NCI-H146 treated with DMSO at 0.1 percent for 48 hours (cell line): ENCODE data around the gene ITGA2B.
A peak's percentile ranks its signal among the peaks of the same experiment; 100 is the strongest.
"Not testable (repeated sequence)": the region's sequence is repeated elsewhere in the genome, so short reads cannot be mapped to it uniquely, and the experiment has no call there.

Experiments
- DNase-seq: peaks from one replicate; lab custom pipeline; 2025; ENCODE audit not compliant: unreplicated experiment; lab: John Stamatoyannopoulos, UW

ITGA2B gene

DNA sequence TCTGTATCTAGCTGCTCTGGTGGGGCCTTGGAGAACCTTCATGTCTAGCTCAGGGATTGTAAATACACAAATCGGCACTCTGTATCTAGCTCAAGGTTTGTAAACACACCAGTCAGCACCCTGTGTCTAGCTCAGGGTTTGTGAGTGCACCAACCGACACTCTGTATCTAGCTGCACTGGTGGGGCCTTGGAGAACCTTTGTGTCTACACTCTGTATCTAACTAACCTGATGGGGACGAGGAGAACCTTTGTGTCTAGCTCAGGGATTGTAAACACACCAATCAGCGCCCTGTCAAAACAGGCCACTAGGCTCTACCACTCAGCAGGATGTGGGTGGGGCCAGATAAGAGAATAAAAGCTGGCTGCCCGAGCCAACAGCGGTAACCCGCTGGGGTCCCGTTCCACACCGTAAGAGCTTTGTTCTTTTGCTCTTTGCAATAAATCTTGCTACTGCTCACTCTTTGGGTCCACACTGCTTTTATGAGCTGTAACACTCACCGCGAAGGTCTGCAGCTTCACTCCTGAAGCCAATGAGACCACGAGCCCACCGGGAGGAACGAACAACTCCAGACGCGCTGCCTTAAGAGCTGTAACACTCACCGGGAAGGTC, 19.9 kb downstream of the ITGA2B start:
- DNase-seq = not testable (repeated sequence)

DNA sequence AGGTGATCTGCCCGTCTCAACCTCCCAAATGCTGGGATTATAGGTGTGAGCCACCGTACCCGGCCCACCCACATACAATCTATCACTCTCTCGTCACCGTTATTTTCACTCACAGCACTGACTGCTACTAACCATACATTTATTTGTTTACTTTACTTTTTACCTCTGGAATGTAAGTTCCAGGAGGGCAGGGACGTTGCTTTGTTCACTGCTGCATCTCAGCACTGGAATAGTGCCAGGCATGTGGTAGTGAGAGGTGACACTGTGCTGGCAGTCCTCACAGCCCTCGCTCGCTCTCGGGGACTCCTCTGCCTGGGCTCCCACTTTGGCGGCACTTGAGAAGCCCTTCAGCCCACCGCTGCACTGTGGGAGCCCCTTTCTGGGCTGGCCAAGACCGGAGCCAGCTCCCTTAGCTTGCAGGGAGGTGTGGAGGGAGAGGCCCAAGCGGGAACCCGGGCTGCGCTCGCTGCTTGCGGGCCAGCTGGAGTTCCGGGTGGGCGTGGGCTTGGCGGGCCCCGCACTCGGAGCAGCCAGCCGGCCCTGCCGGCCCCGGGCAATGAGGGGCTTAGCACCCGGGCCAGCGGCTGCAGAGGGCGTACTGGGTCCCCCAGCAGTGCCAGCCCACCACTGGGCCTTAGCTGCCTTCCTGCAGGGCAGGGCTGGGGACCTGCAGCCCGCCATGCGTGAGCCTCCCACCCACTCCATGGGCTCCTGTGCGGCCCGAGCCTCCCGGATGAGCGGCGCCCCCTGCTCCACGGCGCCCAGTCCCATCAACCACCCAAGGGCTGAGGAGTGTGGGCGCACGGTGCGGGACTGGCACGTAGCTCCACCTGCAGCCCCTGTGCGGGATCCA, 20.8 kb downstream of the ITGA2B start:
- not testable (repeated sequence) for DNase-seq

DNA sequence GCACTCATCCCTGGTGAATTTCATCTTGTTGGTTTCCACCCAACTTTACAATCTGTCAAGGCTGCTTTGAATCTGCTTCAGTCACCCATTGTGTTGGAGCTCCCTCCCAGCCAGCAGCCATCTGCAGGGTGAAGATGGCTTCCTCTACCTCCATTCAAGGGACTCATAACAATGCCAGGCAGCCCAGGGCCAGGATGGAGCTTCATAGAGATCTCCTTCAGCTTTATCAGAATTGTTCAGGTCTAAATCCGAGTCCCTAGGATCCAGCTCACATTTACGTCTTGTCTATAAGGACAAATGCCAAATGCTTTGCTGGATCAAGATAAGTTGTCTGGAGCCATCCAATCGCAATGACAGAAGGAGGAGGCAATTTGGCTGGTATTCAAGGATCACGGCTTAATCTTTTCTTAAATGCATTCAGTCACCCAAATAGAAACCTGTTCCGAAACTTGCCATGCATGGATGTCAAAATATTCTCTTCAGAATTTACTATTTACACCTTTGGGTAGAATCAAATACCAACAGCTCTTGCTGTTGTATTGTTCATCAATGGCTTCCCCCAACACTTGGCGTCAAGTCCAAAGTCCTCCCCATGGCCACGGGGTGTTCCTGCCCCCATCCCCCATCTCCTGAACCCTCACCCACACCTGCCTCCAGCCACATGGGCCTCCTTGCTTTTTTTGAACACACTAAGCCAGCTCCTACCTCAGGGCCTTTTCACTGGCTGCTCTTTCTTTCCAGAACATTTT, 22.0 kb downstream of the ITGA2B start:
- DNase-seq = no peak

DNA sequence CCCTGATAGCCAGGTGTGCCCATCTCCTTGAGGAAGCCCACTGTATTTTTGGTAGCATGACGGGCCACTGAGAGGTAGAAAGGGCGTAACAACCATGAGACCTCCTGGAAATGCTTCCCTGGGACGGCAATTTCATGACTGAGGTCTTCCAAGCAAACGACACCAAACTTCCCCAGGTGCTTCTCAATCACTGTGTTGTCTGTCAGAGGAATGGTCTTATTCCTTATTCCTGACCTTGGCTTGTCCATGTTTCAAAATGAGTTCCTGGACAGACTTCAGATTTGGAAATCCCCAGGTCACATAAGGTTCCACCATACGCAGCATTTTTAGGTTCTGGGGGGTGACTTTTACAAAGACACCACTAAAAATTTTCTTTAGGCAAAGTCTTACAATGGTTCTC, 24.4 kb downstream of the ITGA2B start:
- DNase-seq = not testable (repeated sequence)

DNA sequence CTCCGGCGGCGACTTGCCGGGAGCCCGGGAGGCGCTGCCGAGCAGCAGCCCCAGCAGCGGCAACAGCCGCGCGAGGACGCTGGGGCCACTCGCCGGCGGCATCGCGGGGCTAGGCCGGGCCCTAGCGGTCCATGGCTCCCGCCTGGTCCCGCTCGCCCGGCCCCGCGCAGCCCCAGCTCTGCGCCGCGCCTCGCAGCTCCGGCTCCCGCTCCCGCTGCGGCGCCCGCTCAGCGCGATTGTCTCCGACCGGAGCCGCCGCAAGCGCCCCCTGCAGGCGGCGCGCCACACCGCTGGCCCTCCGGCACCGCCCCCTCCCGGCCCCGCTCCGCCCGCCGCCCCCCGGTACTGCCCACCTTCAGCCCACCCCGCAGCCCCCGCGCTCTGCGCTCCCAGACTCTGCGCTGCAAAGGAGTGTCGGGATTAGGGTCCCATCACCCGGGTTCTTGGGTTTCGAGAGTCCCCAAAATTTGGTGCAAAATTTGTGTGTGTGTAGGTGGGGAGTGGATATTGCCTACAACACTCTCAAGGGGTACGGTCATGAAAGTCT, 25.8 kb downstream of the ITGA2B start, which contains the start of gene FAM171A2:
TSS of gene FAM171A2 (minus strand) at position 241 of the 547 bp plus-strand sequence. CDS start at position 102, 139 bp downstream.
- DNase-seq = no peak

DNA sequence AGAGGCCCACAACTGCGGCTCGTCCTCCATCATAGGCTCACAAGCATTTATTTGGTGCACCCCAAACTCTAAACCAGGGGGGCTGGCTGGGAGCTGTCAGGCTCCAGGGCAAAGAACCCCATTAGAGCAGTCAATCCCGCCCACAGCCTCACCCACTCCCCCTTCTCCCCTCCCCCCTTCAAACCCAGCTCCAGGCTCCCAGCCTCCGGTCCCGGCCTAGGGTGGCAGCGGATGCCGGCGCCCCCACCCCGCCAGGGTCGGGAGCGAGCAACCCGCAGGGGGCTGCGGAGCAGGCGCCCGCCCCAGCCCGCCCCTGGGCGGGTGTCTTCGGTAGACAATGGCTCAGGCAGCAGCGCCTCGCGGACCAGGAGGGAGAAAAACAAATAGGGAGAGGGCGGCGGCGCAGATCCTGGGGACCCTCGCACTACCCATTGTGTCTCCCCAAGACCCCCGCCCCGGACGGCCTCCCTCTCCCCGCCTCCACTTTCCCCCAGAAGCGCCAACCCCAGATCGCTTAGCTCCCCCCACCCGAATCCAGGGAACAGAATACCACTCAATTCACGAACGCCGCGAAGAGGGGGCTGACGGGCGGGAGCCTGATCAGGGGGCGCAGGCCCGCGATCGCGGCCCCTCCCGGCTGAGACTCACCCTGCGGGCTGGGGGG, 26.4 kb downstream of the ITGA2B start:
- DNase-seq = peak; percentile 13

DNA sequence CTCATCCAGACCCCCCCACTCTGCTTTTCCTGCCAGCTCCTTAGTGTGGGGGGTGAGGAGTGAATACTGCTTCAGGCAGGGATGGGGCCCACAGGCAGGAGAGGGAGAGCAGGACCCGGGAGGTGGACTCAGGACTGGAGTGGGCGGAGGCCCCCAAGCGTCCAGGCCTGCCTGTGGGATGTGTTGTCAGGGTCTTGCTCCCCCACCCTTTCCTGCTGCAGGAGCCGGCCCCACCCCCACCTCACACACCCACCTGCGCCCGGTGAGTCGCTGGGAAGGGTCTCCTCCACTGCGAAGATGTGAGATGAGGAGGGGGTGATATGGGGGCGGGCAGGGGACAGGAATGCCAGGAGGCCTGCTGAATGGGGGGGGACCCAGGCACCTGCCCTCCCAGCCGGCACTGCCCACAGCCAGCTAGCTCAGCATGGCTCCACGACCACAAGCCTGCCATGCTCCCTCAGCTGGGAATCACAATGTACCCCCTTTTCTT, 26.9 kb downstream of the ITGA2B start:
- DNase-seq = no peak

DNA sequence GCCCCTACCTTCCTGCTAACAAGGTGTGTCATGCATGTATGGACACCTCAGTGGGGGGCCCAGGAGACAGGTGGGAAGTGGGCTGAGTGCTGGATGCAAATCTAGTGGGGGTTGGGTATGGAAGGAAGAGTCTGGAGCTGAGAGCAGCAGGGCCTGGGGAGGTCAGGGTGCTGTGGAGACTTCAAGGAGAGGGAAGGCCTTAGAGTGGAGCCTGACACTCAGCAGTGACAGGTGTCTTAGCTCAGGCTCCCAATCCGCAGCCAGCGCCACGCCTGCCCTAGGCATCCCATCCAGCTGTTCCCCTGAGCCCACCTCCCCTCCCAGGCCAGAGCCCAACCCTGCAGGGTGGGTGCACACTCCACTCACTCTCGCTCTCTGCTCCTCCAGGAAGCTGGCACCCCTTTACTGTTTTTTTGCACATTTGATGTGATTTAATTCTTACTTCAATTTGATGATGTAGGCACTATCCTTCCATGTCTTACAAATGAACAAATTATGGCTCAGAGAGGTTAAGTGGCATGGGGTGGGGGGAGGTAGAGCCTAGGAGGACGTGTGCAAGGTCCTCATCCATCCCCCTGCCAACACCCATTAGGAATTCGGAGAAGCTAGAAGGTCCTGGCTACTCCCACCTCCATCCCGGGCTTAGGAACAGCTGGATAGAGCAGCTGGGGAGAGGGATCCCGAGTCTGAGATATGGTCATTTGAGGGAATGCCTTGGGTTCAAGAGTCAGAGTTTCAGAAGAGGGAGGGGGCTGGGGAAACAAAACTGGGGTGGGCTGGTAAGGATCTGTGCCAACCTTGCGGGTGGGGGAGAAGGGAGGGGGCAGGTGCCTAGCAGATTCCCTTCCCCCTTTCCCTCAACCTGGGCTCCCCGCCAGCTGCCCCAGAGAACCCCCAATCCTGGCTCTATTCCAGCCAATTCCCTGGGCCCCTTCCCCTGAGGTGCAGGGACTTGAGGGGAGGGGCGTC, 27.9 kb downstream of the ITGA2B start:
- no peak for DNase-seq

DNA sequence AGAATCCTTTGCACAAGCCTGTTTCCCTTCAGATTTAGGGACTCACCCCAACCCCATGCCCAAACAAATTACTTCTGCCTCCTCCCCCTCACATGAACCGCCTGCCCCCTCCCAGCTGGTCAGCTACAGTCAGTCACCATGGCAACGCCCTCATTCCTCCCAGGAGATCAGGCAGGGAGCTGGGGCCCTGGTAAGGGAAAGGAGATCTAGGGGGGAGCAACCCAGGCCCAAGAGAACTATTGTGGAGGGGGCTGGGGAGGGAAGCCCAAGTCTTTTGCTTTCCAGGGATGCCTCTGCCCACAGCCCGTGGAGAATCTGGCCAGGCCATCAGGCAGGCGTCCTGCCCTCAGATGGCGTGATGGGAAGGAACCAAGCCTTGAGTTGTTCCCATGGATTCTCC, 28.6 kb downstream of the ITGA2B start:
- no peak for DNase-seq

DNA sequence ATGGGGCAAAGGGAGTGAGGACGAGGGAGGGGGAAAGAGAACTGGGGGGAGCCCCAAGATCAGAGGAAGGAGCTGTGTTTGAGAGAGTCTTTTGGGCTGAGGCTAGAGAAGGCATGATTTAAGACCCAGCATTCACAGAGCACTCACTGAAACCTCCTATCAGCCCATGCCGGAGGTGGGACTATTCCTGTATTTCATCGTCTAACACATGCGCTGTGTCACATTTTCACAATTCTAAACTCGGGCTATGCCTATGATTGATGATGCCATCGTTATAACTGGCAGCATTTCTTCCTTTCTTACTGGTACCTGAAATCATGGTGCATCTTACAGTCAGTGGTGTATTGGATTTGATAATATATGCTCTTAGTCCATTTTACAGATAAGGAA, 29.3 kb downstream of the ITGA2B start:
- DNase-seq = no peak

DNA sequence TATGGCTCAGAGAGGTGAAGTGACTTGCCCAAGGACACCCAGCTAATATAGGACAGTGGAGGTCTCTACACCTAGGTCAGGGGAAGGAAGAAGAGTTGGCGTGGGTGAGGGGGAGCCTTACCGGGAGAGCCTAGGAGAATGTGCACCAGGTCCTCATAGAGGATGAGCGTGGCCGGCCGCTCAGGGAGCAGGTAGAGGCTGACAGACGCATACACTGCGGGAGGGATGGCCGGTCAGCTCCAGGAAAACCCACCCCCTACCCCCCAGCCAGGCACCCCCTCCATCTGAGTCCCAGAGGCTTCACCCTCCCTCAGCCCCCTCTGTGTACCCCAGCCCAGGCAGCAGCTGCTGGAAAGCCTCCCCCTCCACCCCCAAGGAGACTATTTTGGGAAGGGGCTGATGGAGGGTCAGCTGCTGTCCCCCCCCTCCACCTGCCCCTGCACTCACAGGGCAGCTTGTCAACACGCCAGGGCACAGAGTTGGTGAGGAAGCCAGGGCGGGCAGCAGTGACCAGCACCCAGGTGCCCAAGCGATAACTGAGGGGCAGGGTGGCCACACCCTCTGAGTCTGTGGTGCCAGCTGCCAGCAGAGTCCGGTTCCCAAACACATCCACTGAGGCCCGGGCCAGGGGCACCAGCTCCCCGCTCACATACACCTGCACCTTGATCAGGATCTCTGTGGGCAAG, 29.8 kb downstream of the ITGA2B start:
- DNase-seq = no peak

DNA sequence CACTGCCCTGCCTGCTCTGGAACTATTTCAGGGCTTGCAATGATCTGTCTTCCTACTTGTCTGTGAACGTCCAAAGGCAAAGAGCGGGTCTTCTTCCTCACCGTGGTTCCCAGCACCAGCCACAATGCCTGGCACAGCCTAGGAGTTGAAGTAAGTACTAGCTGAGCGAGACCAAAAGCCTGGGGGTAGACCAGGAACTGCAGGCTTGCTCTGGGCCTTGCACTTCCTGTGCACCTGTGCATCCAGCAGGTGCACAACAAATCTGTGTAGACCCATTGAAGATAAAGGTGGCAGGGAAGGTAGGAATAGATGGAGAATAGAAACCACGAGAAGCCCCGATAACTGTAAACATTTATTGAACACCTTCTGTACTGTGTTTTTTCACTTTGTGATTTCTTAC, 30.4 kb downstream of the ITGA2B start:
- no peak for DNase-seq

DNA sequence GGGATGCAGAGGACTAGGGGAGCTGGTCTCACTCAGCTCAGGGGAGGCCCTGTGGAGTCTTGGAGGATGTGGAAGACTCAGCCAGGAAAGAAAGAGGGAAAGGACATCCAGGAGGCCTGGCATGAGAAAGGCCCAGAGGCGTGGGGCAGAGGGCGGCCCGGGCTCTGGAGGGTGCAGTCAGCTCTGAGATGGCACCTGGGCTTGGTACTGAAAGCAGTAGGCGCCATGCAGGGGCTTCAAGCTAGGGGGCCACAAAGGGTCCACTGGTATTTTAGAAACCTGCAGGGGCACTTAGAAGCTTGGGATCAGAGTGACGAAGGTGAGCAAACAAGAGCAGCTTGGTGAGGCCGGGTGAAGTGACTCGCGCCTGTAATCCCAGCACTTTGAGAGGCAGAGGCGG, 31.4 kb downstream of the ITGA2B start:
- no peak for DNase-seq

DNA sequence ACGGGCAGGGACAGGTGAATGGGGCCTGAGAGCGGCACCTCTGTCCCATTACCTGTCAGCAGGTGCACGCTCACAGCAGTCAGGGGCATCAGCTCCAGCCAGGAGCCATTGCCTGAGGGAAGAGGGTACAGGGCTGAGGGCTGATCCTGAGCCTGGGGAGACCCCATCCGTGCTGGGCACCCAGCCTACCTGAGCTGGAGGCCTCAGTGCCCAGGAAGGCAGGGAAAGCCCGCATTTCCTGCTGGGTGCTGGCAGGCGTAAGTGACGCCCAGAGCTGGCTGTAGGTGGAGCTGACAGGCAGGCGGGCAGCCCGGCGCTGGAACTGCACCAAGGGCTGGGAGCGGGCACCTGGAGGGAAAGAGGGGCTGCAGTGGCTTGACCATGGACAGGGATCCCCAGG, 33.2 kb downstream of the ITGA2B start:
- no peak for DNase-seq

DNA sequence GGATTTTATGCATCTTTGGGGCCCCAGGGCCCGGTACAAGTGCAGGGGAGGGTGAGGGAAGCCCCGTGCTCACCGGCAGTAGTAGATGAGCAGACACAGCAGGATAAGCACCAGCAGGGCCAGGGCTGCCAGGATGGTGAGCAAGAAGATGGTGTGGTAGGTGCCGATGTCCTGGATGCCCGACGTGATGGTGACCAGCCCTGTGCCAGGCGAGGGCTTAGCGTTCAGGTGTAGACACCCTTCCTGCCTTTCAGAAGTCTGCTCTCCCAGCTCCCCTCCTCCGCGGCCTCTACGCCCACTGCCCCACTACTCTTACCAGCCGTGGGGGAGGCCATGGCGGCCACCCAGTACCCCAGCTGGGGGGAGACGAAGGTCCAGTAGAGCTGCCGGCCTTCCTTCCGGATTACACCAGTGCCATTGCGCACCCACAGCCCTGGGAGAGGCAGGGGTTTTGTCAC, 33.8 kb downstream of the ITGA2B start:
- no peak for DNase-seq

DNA sequence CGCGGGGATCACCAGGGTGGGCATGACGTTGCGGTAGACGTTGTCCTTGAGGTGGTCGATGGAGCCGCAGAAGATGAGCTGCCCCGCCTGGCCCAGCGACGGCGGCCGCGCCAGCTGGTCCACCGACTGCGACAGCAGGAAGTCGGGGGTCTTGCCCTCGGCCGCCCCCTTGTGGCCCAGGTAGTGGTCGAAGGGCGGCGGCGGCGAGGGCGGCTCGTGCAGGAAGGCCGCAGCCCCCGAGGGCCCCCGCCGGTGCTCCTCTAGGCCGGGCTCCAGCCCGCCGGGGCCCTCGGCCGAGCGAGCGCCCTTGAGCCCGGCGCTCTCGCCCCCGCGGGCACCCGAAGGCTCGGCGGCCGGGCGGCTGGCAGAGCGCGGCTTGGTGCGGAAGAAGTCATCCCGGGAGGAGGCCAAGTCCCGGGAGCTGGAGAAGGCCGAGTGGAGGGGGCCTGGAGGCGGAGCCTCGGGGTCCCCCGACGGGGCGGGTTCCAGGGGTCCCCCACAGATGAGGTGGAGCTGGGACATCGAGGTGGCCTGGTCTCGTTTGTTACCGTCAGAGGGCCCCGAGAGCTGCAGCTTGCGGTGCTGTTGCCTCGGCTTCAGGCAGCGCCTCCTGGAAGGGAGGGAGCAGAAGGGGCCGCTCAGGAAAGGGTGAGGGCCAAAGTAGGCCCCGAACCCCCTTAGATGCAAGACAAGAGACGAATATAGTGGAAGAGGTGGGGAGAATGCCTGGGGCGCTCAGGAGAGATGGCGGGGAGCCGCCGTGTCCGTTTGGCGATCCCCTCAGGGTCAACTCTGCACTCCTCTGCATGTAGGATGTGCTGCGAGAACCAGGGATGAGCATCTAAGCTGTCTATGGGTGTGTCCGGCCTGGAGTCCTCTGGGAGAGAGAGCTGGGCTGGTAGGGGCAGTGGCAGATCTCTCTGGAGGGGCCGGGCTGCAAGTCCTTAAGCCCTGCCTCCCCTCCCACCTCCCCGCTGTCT, 34.6 kb downstream of the ITGA2B start:
- no peak for DNase-seq

DNA sequence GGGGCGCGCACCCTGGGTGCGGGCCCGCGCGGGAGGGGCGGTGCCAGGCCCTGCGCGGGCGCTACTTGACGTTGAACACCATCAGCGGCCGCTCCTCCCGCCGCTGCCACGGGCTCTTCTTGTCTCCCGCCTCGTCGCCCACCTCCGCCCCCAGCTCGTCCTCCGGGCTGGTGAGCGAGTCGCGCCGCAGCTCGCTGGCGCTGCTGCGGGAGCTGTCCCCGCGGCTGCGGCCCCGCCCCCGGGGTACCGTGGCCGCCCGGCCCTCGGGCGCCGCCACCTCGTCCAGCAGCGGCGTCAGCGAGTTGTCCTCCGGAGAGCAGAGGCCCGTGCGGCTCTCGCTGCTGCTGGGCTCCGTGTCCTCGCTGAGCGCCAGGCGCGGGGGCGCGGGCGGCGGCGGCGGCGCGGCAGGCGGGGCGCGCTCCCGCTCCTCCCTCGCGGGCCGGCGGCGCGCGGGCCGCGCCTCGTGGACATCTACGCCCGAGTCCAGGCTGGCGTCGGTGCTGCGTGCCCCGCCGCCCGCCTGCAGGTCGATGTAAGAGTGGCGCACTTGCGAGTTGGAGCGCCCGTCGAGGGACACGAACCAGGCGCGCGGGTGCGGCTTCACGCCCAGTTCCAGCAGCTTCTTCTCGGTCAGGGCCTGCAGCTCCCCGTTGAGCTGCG, 35.6 kb downstream of the ITGA2B start:
- DNase-seq = no peak
